ENCODE data around the gene ANO1. TPM values are rescaled to one million over a fixed set of nuclear protein-coding genes. Genes with fewer than 3 reads are reported as not detected.

Gene ANO1
- total and polyA plus RNA-seq, 2 donors: 0.38 to 1.5 TPM

GRCh38 chr11:70176940-70177689 lies 99.0 kb downstream of the ANO1 start:
- Histone ChIP-seq H3K27me3 (ENCODE audit: control insufficient read depth in 2 of 2, insufficient read depth in 1 of 2, low read length in 1 of 2) (no peaks in the 10 kb centered on the region), H3K36me3 (ENCODE audit: control insufficient read depth in 2 of 2, insufficient read depth in 2 of 2, low read length in 1 of 2) (no peaks in the 10 kb centered on the region), H3K27ac (ENCODE audit: low read depth in 1 of 2, low read length in 1 of 2) (no peak overlapping the region), H3K4me3 (ENCODE audit: low read length in 2 of 2) (no peak overlapping the region), H3K4me1 (ENCODE audit: control insufficient read depth in 2 of 2, insufficient read depth in 2 of 2, low read length in 2 of 2) (peaks cover 8 to 16% of the 10 kb centered on the region in 2 donors), H3K9me3 (ENCODE audit: control insufficient read depth in 2 of 2, insufficient read depth in 1 of 2, low read length in 1 of 2) (no peaks in the 10 kb centered on the region)
- peak in 3 of 9 donors; percentile 21 to 25 (median 22) for DNase-seq (ENCODE audit: low read depth in 6 of 9, low spot score in 9 of 9)
- WGBS: 90% methylated on average over 39 of the region's 39 CpGs

DNA sequence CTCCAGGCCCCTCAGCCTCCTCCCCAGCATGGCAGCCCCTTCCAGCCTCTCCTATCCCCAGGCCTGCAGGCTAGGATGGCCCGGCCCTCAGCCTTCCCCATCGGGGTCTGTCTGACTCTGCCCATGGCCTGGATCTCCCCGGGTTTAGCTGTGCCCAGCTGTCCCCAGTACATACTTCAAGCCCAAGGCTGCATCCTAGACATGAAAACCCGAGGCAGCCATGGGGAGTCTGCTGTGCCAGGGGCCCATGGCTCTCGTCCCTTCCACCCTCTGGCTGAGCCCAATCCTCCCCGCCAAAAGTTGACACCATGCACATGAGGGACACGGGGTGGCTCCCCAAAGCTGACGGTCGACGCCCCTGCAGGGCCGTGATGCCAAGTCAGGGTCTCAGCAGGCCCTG lies 102.8 kb downstream of the ANO1 start:
- Histone ChIP-seq H3K4me1 (ENCODE audit: control insufficient read depth in 2 of 2, insufficient read depth in 2 of 2, low read length in 2 of 2) (no peaks in the 10 kb centered on the region), H3K27ac (ENCODE audit: low read depth in 1 of 2, low read length in 1 of 2) (no peak overlapping the region), H3K9me3 (ENCODE audit: control insufficient read depth in 2 of 2, insufficient read depth in 1 of 2, low read length in 1 of 2) (no peaks in the 10 kb centered on the region), H3K27me3 (ENCODE audit: control insufficient read depth in 2 of 2, insufficient read depth in 1 of 2, low read length in 1 of 2) (peaks cover 0 to 5% of the 10 kb centered on the region in 2 donors), H3K4me3 (ENCODE audit: low read length in 2 of 2) (no peak overlapping the region), H3K36me3 (ENCODE audit: control insufficient read depth in 2 of 2, insufficient read depth in 2 of 2, low read length in 1 of 2) (no peaks in the 10 kb centered on the region)
- DNase-seq (ENCODE audit: low read depth in 6 of 9, low spot score in 9 of 9): no peak
- 91% methylated on average over 11 of the region's 11 CpGs for WGBS

DNA sequence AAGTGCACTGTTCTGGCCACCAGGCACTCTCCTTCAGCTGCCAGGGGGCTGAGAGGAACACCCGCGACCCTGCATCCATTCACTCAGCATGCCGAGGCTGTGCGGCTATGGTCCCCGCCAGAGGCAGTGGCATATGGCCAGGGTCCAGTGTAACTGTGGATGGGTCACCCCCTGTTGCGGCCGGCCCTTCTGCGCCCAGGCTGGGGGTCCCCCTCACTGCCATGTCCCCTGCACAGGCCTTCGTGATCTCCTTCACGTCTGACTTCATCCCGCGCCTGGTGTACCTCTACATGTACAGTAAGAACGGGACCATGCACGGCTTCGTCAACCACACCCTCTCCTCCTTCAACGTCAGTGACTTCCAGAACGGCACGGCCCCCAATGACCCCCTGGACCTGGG lies 104.1 kb downstream of the ANO1 start:
- no peak overlapping the region for H3K4me3 ChIP-seq (ENCODE audit: low read length in 2 of 2)
- H3K36me3 ChIP-seq (ENCODE audit: control insufficient read depth in 2 of 2, insufficient read depth in 2 of 2, low read length in 1 of 2): no peaks in the 10 kb centered on the region
- peaks cover 0 to 7% of the 10 kb centered on the region in 2 donors for H3K27me3 ChIP-seq (ENCODE audit: control insufficient read depth in 2 of 2, insufficient read depth in 1 of 2, low read length in 1 of 2)
- no peaks in the 10 kb centered on the region for H3K4me1 ChIP-seq (ENCODE audit: control insufficient read depth in 2 of 2, insufficient read depth in 2 of 2, low read length in 2 of 2)
- no peak overlapping the region for H3K27ac ChIP-seq (ENCODE audit: low read depth in 1 of 2, low read length in 1 of 2)
- H3K9me3 ChIP-seq (ENCODE audit: control insufficient read depth in 2 of 2, insufficient read depth in 1 of 2, low read length in 1 of 2): no peaks in the 10 kb centered on the region
- DNase-seq (ENCODE audit: low read depth in 6 of 9, low spot score in 9 of 9): no peak
- 94% methylated on average over 18 of the region's 18 CpGs for WGBS

GRCh38 chr11:70183032-70183431 lies 104.9 kb downstream of the ANO1 start:
- WGBS: 89% methylated on average over 1 of the region's 1 CpG
- DNase-seq (ENCODE audit: low read depth in 6 of 9, low spot score in 9 of 9): no peak
- peaks cover 0 to 7% of the 10 kb centered on the region in 2 donors for H3K27me3 ChIP-seq (ENCODE audit: control insufficient read depth in 2 of 2, insufficient read depth in 1 of 2, low read length in 1 of 2)
- H3K27ac ChIP-seq (ENCODE audit: low read depth in 1 of 2, low read length in 1 of 2): no peak overlapping the region
- H3K4me3 ChIP-seq (ENCODE audit: low read length in 2 of 2): no peak overlapping the region
- H3K4me1 ChIP-seq (ENCODE audit: control insufficient read depth in 2 of 2, insufficient read depth in 2 of 2, low read length in 2 of 2): no peaks in the 10 kb centered on the region
- no peaks in the 10 kb centered on the region for H3K36me3 ChIP-seq (ENCODE audit: control insufficient read depth in 2 of 2, insufficient read depth in 2 of 2, low read length in 1 of 2)
- no peaks in the 10 kb centered on the region for H3K9me3 ChIP-seq (ENCODE audit: control insufficient read depth in 2 of 2, insufficient read depth in 1 of 2, low read length in 1 of 2)

DNA sequence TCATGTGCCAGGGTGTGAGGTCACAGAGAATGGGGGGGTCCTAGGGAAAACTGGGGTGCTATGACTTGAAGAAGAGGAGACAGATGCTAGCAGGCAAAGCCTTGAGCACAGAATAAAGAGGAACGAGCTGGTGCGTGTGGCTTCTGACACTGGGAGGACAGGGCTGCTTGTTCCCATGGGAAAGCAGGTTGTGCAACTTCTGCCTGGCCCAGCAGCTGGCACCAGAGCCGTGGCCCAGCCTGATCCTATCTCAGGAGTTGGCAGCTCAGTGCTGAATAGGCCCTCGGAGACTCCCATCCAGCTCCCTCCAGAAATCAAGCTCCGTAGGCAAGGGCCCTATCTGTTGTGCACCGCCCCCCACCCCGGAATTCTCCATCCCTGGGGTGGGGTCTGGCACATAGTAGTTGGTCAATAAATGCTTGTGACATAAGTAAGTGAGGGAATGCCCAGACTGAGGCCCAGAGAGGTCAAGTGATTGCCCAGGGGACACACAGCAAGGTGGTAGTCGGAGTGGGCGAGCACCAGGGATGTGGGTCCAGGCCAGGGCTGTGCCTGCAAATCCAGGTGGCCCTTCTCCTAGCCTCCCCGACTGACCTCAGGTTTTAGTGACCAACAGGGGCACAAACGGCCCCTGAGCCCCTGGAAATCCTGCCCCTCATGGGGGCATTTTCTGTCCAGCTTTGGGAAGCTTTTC lies 105.5 kb downstream of the ANO1 start:
- no peak overlapping the region for H3K27ac ChIP-seq (ENCODE audit: low read depth in 1 of 2, low read length in 1 of 2)
- H3K9me3 ChIP-seq (ENCODE audit: control insufficient read depth in 2 of 2, insufficient read depth in 1 of 2, low read length in 1 of 2): no peaks in the 10 kb centered on the region
- no peaks in the 10 kb centered on the region for H3K36me3 ChIP-seq (ENCODE audit: control insufficient read depth in 2 of 2, insufficient read depth in 2 of 2, low read length in 1 of 2)
- peaks cover 0 to 7% of the 10 kb centered on the region in 2 donors for H3K27me3 ChIP-seq (ENCODE audit: control insufficient read depth in 2 of 2, insufficient read depth in 1 of 2, low read length in 1 of 2)
- 78% methylated on average over 11 of the region's 11 CpGs for WGBS
- no peaks in the 10 kb centered on the region for H3K4me1 ChIP-seq (ENCODE audit: control insufficient read depth in 2 of 2, insufficient read depth in 2 of 2, low read length in 2 of 2)
- no peak for DNase-seq (ENCODE audit: low read depth in 6 of 9, low spot score in 9 of 9)
- H3K4me3 ChIP-seq (ENCODE audit: low read length in 2 of 2): no peak overlapping the region

DNA sequence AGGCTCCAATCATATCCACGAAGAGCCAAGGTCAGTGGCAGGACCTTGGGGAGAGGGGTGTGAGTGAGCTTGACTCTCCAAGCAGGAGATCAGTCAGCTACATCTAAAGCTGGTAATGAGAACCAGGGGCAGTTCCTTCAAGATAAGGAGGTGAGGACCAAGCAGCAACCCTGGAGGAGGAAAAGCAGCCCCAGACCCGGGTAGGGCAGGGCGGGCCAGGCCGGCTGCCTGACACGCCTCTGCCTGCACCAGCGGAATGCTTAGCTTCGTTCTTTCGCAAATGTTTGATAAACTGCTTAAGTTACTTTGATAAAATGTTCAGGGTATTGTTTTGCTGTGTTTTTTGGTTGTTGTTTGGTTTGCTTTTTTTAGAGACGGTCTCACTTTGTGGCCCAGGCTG lies 106.3 kb downstream of the ANO1 start:
- WGBS: 81% methylated on average over 9 of the region's 9 CpGs
- no peak for DNase-seq (ENCODE audit: low read depth in 6 of 9, low spot score in 9 of 9)

GRCh38 chr11:70185348-70186055 lies 107.4 kb downstream of the ANO1 start:
- Histone ChIP-seq H3K4me3 (ENCODE audit: low read length in 2 of 2) (no peak overlapping the region), H3K9me3 (ENCODE audit: control insufficient read depth in 2 of 2, insufficient read depth in 1 of 2, low read length in 1 of 2) (no peaks in the 10 kb centered on the region), H3K27ac (ENCODE audit: low read depth in 1 of 2, low read length in 1 of 2) (no peak overlapping the region), H3K27me3 (ENCODE audit: control insufficient read depth in 2 of 2, insufficient read depth in 1 of 2, low read length in 1 of 2) (peaks cover 0 to 7% of the 10 kb centered on the region in 2 donors), H3K36me3 (ENCODE audit: control insufficient read depth in 2 of 2, insufficient read depth in 2 of 2, low read length in 1 of 2) (no peaks in the 10 kb centered on the region), H3K4me1 (ENCODE audit: control insufficient read depth in 2 of 2, insufficient read depth in 2 of 2, low read length in 2 of 2) (no peaks in the 10 kb centered on the region)
- no peak for DNase-seq (ENCODE audit: low read depth in 6 of 9, low spot score in 9 of 9)
- 93% methylated on average over 28 of the region's 28 CpGs for WGBS

More for the DNA sequence above, 106.3 kb downstream of the ANO1 start:
- Histone ChIP-seq H3K4me3 (ENCODE audit: low read length in 2 of 2) (no peak overlapping the region), H3K27me3 (ENCODE audit: control insufficient read depth in 2 of 2, insufficient read depth in 1 of 2, low read length in 1 of 2) (peaks cover 0 to 7% of the 10 kb centered on the region in 2 donors), H3K36me3 (ENCODE audit: control insufficient read depth in 2 of 2, insufficient read depth in 2 of 2, low read length in 1 of 2) (no peaks in the 10 kb centered on the region), H3K9me3 (ENCODE audit: control insufficient read depth in 2 of 2, insufficient read depth in 1 of 2, low read length in 1 of 2) (no peaks in the 10 kb centered on the region), H3K4me1 (ENCODE audit: control insufficient read depth in 2 of 2, insufficient read depth in 2 of 2, low read length in 2 of 2) (no peaks in the 10 kb centered on the region), H3K27ac (ENCODE audit: low read depth in 1 of 2, low read length in 1 of 2) (no peak overlapping the region)

- no peak overlapping the region for H3K27ac ChIP-seq (ENCODE audit: low read depth in 1 of 2, low read length in 1 of 2)
- H3K27me3 ChIP-seq (ENCODE audit: control insufficient read depth in 2 of 2, insufficient read depth in 1 of 2, low read length in 1 of 2): peaks cover 0 to 7% of the 10 kb centered on the region in 2 donors
- H3K4me1 ChIP-seq (ENCODE audit: control insufficient read depth in 2 of 2, insufficient read depth in 2 of 2, low read length in 2 of 2): no peaks in the 10 kb centered on the region
- H3K4me3 ChIP-seq (ENCODE audit: low read length in 2 of 2): no peak overlapping the region
- H3K36me3 ChIP-seq (ENCODE audit: control insufficient read depth in 2 of 2, insufficient read depth in 2 of 2, low read length in 1 of 2): no peaks in the 10 kb centered on the region
- 92% methylated on average over 6 of the region's 6 CpGs for WGBS
- H3K9me3 ChIP-seq (ENCODE audit: control insufficient read depth in 2 of 2, insufficient read depth in 1 of 2, low read length in 1 of 2): no peaks in the 10 kb centered on the region
- DNase-seq (ENCODE audit: low read depth in 6 of 9, low spot score in 9 of 9): no peak
These were observed 108.3 kb downstream of the ANO1 start for GRCh38 chr11:70186420-70186819.

- H3K36me3 ChIP-seq (ENCODE audit: control insufficient read depth in 2 of 2, insufficient read depth in 2 of 2, low read length in 1 of 2): no peaks in the 10 kb centered on the region
- H3K27ac ChIP-seq (ENCODE audit: low read depth in 1 of 2, low read length in 1 of 2): no peak overlapping the region
- no peak for DNase-seq (ENCODE audit: low read depth in 6 of 9, low spot score in 9 of 9)
- WGBS: 94% methylated on average over 10 of the region's 10 CpGs
- peaks cover 0 to 8% of the 10 kb centered on the region in 2 donors for H3K27me3 ChIP-seq (ENCODE audit: control insufficient read depth in 2 of 2, insufficient read depth in 1 of 2, low read length in 1 of 2)
- no peaks in the 10 kb centered on the region for H3K9me3 ChIP-seq (ENCODE audit: control insufficient read depth in 2 of 2, insufficient read depth in 1 of 2, low read length in 1 of 2)
- no peaks in the 10 kb centered on the region for H3K4me1 ChIP-seq (ENCODE audit: control insufficient read depth in 2 of 2, insufficient read depth in 2 of 2, low read length in 2 of 2)
- H3K4me3 ChIP-seq (ENCODE audit: low read length in 2 of 2): no peak overlapping the region
These were observed 108.8 kb downstream of the ANO1 start for GRCh38 chr11:70186936-70187335.
